ENCODE results near the gene GLRA1.
"Not testable (repeated sequence)": the region's sequence is repeated elsewhere in the genome, so short reads cannot be mapped to it uniquely, and the experiment has no call there.

GLRA1 gene

GRCh38 chr5:151795426-151795825, 129.2 kb downstream of the GLRA1 start:
- ATAC-seq (no peak), DNase-seq (ENCODE audit: low spot score in 2 of 2) (no peak)
- Mint-ChIP-seq H3K4me1 (peaks cover 23% of the 10 kb centered on the region), H3K9me3 (no peaks in the 10 kb centered on the region), H3K36me3 (peaks cover 100% of the 10 kb centered on the region), H3K4me3 (no peak overlapping the region), H3K27ac (no peak overlapping the region)

- Mint-ChIP-seq H3K9me3 (no peaks in the 10 kb centered on the region), H3K4me3 (no peak overlapping the region), H3K27ac (no peak overlapping the region), H3K4me1 (peaks cover 14% of the 10 kb centered on the region), H3K36me3 (peaks cover 100% of the 10 kb centered on the region)
- DNase-seq (ENCODE audit: low spot score in 2 of 2) (no peak), ATAC-seq (no peak)
Measured at GRCh38 chr5:151793358-151793757, 131.3 kb downstream of the GLRA1 start.

- Mint-ChIP-seq H3K4me1 (peaks cover 26% of the 10 kb centered on the region), H3K4me3 (no peak overlapping the region), H3K27ac (no peak overlapping the region), H3K9me3 (no peaks in the 10 kb centered on the region), H3K36me3 (peaks cover 93% of the 10 kb centered on the region)
- no peak for DNase-seq (ENCODE audit: low spot score in 2 of 2)
- ATAC-seq = no peak
Measured at GRCh38 chr5:151787817-151788216, 136.8 kb downstream of the GLRA1 start.

GRCh38 chr5:151786468-151786867, 138.2 kb downstream of the GLRA1 start:
- DNase-seq (ENCODE audit: low spot score in 2 of 2) (no peak), ATAC-seq (no peak)
- H3K36me3 Mint-ChIP-seq = peaks cover 81% of the 10 kb centered on the region
- peaks cover 25% of the 10 kb centered on the region for H3K4me1 Mint-ChIP-seq
- peak overlapping the region; percentile 68 for H3K27ac Mint-ChIP-seq
- H3K4me3 Mint-ChIP-seq = no peak overlapping the region
- no peaks in the 10 kb centered on the region for H3K9me3 Mint-ChIP-seq

GRCh38 chr5:151784141-151784540, 140.5 kb downstream of the GLRA1 start:
- no peak for DNase-seq (ENCODE audit: low spot score in 2 of 2)
- no peak overlapping the region for H3K4me3 Mint-ChIP-seq
- H3K27ac Mint-ChIP-seq = peak overlapping the region; percentile 50
- ATAC-seq = no peak
- no peaks in the 10 kb centered on the region for H3K9me3 Mint-ChIP-seq
- peaks cover 42% of the 10 kb centered on the region for H3K4me1 Mint-ChIP-seq
- H3K36me3 Mint-ChIP-seq = peaks cover 78% of the 10 kb centered on the region

GRCh38 chr5:151783664-151784063, 141.0 kb downstream of the GLRA1 start:
- not testable (repeated sequence) for H3K9me3 Mint-ChIP-seq; H3K27ac Mint-ChIP-seq; DNase-seq (ENCODE audit: low spot score in 2 of 2); ATAC-seq; H3K4me3 Mint-ChIP-seq
- Mint-ChIP-seq H3K4me1 (peaks cover 46% of the 10 kb centered on the region), H3K36me3 (peaks cover 78% of the 10 kb centered on the region)

- Mint-ChIP-seq H3K36me3 (peaks cover 78% of the 10 kb centered on the region), H3K4me3 (no peak overlapping the region), H3K9me3 (no peaks in the 10 kb centered on the region), H3K27ac (peak overlapping the region; percentile 51), H3K4me1 (peaks cover 62% of the 10 kb centered on the region)
- DNase-seq (ENCODE audit: low spot score in 2 of 2) (no peak), ATAC-seq (no peak)
Measured at GRCh38 chr5:151781201-151781600, 143.4 kb downstream of the GLRA1 start.

GRCh38 chr5:151780348-151780747, 144.3 kb downstream of the GLRA1 start:
- Mint-ChIP-seq H3K4me3 (no peak overlapping the region), H3K36me3 (peaks cover 78% of the 10 kb centered on the region), H3K4me1 (peaks cover 62% of the 10 kb centered on the region), H3K27ac (no peak overlapping the region), H3K9me3 (no peaks in the 10 kb centered on the region)
- ATAC-seq (no peak), DNase-seq (ENCODE audit: low spot score in 2 of 2) (no peak)

GRCh38 chr5:151779531-151780125, 145.0 kb downstream of the GLRA1 start:
- Mint-ChIP-seq H3K27ac (peak overlapping the region; percentile 46), H3K4me1 (peaks cover 64% of the 10 kb centered on the region), H3K4me3 (no peak overlapping the region), H3K9me3 (no peaks in the 10 kb centered on the region), H3K36me3 (peaks cover 80% of the 10 kb centered on the region)
- no peak for DNase-seq (ENCODE audit: low spot score in 2 of 2)
- ATAC-seq = no peak

GRCh38 chr5:151775025-151775606, 149.5 kb downstream of the GLRA1 start:
- H3K4me1 Mint-ChIP-seq = peaks cover 57% of the 10 kb centered on the region
- ATAC-seq (no peak), DNase-seq (ENCODE audit: low spot score in 2 of 2) (no peak)
- no peak overlapping the region for H3K4me3 Mint-ChIP-seq
- no peaks in the 10 kb centered on the region for H3K9me3 Mint-ChIP-seq
- peaks cover 65% of the 10 kb centered on the region for H3K36me3 Mint-ChIP-seq
- peak overlapping the region; percentile 39 for H3K27ac Mint-ChIP-seq

- H3K4me1 Mint-ChIP-seq = peaks cover 46% of the 10 kb centered on the region
- H3K27ac Mint-ChIP-seq = no peak overlapping the region
- no peak for ATAC-seq
- H3K36me3 Mint-ChIP-seq = peaks cover 54% of the 10 kb centered on the region
- no peak overlapping the region for H3K4me3 Mint-ChIP-seq
- no peaks in the 10 kb centered on the region for H3K9me3 Mint-ChIP-seq
- DNase-seq (ENCODE audit: low spot score in 2 of 2) = no peak
Measured at GRCh38 chr5:151773951-151774350, 150.7 kb downstream of the GLRA1 start.

- H3K4me3 Mint-ChIP-seq = no peak overlapping the region
- H3K36me3 Mint-ChIP-seq = peaks cover 44% of the 10 kb centered on the region
- no peaks in the 10 kb centered on the region for H3K9me3 Mint-ChIP-seq
- no peak overlapping the region for H3K27ac Mint-ChIP-seq
- ATAC-seq (no peak), DNase-seq (ENCODE audit: low spot score in 2 of 2) (no peak)
- H3K4me1 Mint-ChIP-seq = peaks cover 40% of the 10 kb centered on the region
Measured at GRCh38 chr5:151772846-151773561, 151.6 kb downstream of the GLRA1 start.

Data from stimulated activated effector memory CD8-positive, alpha-beta T cell treated with anti-CD3 and anti-CD28 coated beads, Interleukin-12 subunit alpha, Interleukin-12 subunit beta, amount 100 ng/mL, for 72 hours (primary cell).